GM18951 (cell line): ENCODE measurements around the gene GNG13.

Experiments used
- POLR2A ChIP-seq: IDR thresholded peaks from 4 replicates; pipeline ENCODE4 v1.6.1; 2011; ENCODE audit warnings: mild to moderate bottlenecking; ENCODE audit not compliant: insufficient read length, insufficient read depth; ENCODE audit errors: extremely low read depth
- in situ Hi-C: fragments of 300-500 bp; cut with MboI; formaldehyde crosslinking; loops from one replicate; pipeline ENCODE4 v1.12.0; 2022; ENCODE audit warnings: low sequenced_read_pairs, mixed read lengths, inconsistent platforms; ENCODE audit not compliant: unreplicated experiment

GNG13 gene

GRCh38 chr16:815861-816260 lies 15.3 kb upstream of the GNG13 start:
- TF ChIP-seq POLR2A: no peak
- in situ Hi-C loops: no loop called here

DNA sequence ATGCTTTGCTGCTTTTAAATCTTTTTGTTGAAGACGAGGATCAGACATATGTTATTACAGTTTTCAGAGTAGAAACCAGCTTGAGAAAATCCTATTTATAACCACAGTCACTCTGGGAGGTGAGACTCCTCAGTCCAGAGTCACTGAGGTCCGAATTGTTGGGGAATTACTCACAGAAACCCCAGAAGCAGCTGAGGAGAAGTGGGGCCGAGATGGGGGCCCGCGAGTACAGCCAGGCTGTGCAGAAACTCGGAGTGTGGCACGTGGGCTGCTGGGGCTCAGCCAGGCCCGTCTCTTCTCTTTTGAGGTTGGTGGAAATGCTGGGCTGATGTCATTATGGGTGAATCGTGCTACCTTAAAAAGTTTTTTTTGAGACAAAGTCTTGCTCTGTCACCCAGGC lies 14.4 kb upstream of the GNG13 start:
- TF ChIP-seq POLR2A: no peak
- in situ Hi-C loops: no loop called here

DNA sequence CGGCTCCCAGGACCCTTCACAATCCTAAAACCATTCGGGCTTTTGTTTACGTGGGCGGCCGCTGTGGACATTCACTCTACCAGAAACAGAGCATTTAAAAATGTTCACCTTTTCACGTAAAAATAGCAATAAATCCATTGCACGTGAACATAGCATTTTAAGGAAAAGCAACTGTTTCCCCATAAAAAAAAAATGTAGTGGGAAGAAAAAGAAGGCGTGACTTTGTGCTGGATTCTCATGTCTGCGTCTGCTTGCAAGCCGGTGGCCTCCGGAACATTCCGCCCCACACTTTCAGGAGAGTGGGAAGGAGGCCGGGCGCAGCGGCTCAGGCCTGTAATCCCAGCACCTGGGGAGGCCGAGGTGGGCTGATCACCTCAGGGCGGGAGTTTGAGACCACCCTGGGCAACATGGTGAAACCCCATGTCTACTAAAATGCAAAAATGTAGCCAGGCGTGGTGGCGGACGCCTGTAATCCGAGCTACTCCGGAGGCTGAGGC lies 13.4 kb upstream of the GNG13 start:
- in situ Hi-C loops: no loop called here

GRCh38 chr16:813204-813915 lies 12.8 kb upstream of the GNG13 start:
- in situ Hi-C loops: no loop called here

More for the DNA sequence above, 13.4 kb upstream of the GNG13 start:
- TF ChIP-seq POLR2A: no peak

GRCh38 chr16:808085-808386 lies 7.5 kb upstream of the GNG13 start:
- no peak for TF ChIP-seq POLR2A
- in situ Hi-C loops: no loop called here

More at GRCh38 chr16:813204-813915, 12.8 kb upstream of the GNG13 start:
- no peak for TF ChIP-seq POLR2A

GRCh38 chr16:807347-808084 lies 7.0 kb upstream of the GNG13 start:
- TF ChIP-seq POLR2A: peak; percentile 88
- in situ Hi-C loops: no loop called here

DNA sequence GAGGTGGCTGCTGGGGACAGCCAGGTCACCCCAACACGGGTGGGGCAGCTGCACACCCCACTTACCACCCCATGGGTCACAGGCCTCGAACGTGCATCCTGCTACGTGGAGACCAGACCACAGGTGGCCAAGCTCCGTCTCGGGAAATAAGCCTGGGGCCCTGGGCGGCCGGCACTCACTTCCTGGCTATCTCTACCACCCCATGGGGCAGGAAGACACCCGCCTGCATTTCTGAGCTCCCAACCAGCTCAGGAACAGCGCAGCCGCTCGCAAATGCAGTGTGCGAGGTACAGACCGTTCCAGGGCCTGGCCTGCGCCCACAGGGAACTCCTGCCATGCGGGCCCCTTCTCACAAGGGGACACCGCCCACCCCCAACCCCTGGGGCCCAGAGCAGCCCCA lies 4.9 kb upstream of the GNG13 start:
- in situ Hi-C loops: no loop called here
- peak; percentile 13 for TF ChIP-seq POLR2A

GRCh38 chr16:804193-805048 lies 3.9 kb upstream of the GNG13 start:
- TF ChIP-seq POLR2A: no peak
- in situ Hi-C loops: no loop called here

GRCh38 chr16:803754-804080 lies 3.2 kb upstream of the GNG13 start:
- in situ Hi-C loops: no loop called here

DNA sequence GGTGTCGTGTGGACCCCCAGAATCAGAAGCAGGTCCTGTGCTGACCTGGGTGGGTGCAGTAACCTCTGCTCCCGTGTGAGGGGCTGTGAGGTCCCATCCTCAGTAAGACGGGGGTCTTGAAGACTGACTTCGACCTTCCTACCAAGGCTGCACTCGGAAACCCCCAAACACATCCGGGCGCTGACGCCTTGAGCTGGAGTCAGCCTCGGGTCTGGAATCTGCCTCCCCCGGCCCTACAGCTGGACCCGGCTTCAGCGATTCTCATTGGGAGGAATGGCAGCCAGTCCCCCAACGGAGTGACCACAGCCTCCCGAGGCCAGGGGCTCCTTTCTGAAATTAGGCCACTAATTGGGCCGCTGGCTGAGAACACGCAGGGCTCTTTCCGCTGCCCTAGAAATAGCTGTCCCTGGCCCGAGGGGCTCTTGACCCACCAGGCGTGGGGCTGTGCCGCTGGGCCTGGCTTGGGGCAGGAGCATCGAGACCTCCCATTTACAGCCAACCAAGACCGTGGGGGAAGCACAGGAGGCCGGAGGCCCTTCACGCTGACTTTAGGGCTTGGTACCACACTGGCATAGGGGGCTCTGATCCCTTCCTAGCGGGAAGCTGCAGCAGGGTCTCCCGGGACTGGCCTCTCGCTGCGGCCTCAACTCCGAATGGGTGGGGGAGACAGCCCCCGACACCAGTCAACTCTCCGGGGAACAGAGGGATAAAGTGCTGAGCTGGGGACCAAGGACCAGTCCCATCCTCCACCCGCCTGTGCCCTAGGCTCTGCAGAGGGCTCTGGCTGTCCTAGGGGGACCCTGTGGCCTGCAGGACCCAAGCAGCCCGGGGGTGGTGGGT lies 2.6 kb upstream of the GNG13 start:
- in situ Hi-C loops: no loop called here
- no peak for TF ChIP-seq POLR2A

More at GRCh38 chr16:803754-804080, 3.2 kb upstream of the GNG13 start:
- no peak for TF ChIP-seq POLR2A

DNA sequence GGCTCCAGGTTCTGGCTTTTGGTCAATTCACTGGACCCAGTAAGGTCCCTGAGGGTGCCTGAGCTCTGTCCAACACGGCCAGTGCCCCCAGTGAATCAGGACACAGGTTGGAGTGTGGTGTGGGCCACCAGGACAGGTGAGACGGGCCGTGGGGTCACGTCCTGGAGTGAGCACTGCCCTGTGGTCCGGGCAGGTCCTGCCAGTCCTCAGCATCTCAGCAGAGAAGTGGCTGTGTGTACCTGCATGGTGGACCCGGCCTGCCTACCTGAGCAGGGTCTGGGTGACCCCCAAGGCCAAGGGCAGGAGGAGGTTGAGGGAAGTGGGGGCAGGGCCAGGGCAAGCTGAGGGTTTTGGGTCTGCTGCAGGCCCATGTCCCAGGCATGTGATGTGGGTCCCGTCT lies 1.9 kb upstream of the GNG13 start:
- in situ Hi-C loops: no loop called here
- TF ChIP-seq POLR2A: no peak

DNA sequence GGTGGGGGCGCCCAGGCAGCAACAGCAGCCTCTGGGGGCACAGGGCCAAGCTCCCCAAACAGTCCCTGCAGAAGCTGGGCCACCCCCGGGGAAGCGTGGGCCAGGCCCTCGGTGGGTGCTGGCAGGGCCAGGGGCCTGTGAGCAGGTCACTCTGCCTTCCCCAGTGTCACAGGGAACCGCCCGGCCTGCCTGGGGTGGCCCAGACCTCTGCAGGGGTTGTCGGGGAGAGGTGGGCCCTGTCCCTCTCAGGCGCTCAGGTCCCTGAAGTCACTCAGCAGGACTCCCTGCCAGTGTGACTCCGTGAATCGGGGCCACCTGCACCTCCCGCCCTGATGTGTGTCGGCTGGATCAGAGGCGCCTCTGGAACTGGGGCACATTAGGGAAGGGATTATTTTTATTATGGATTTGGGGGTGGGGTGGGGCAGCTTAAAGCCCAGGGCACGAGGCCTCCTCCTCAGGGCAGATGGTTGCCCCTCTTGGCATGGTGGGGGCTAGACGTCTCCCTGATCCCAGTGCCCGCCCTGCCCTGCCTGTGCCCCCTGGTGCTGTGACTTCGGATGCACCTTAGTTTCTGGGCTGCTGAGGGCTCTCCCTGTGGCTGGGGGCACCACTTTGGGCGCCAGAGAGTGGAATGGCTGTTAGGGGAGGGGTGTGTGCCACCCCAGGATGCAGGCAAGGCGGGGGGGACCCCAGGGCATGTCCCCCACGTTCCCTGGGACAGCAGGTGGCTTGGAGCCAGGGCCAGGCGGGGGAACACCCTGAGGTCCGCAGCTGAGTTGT lies 1.2 kb upstream of the GNG13 start:
- in situ Hi-C loops: no loop called here
- TF ChIP-seq POLR2A: no peak
